Endodermal cell (in vitro differentiated cells): ENCODE data around the gene PDE8B. TPM values are rescaled to one million over a fixed set of nuclear protein-coding genes. Genes with fewer than 3 reads are reported as not detected.

Experiments used
- DNase-seq: peaks from one replicate; pipeline ENCODE4 v3.0.0-alpha.2; 2017
- H3K27ac ChIP-seq: 2 replicates; pipeline ENCODE4 v1.5.1; 2013; ENCODE audit warnings: mild to moderate bottlenecking, low read depth, low read length, moderate library complexity
- H3K27me3 ChIP-seq: 2 replicates; pipeline ENCODE4 v1.6.1; 2013; ENCODE audit warnings: mild to moderate bottlenecking, low read length, moderate library complexity; ENCODE audit not compliant: insufficient read depth, control insufficient read depth, poor library complexity, severe bottlenecking
- H3K36me3 ChIP-seq: 2 replicates; pipeline ENCODE4 v1.7.0; 2013; ENCODE audit warnings: mild to moderate bottlenecking, low read length, moderate library complexity; ENCODE audit not compliant: control insufficient read depth, insufficient read depth
- H3K4me1 ChIP-seq: one replicate; pipeline ENCODE4 v1.7.0; 2013; ENCODE audit warnings: low read length; ENCODE audit not compliant: control insufficient read depth, insufficient read depth
- H3K4me3 ChIP-seq: 2 replicates; pipeline ENCODE4 v1.5.1; 2013; ENCODE audit warnings: mild to moderate bottlenecking, low read length, moderate library complexity
- H3K9ac ChIP-seq: 2 replicates; pipeline ENCODE4 v1.6.1; 2013; ENCODE audit warnings: mild to moderate bottlenecking, low read length, moderate library complexity; ENCODE audit not compliant: poor library complexity, severe bottlenecking; ENCODE audit errors: extremely low read depth
- H3K9me3 ChIP-seq: 2 replicates; pipeline ENCODE4 v1.6.1; 2013; ENCODE audit warnings: mild to moderate bottlenecking, low read length, moderate library complexity; ENCODE audit not compliant: control insufficient read depth
- H3K27ac Mint-ChIP-seq: 2 replicates; pipeline ENCODE4 v1.8.0; 2020; ENCODE audit warnings: mixed read lengths
- H3K27me3 Mint-ChIP-seq: 2 replicates; pipeline ENCODE4 v1.8.0; 2021; ENCODE audit warnings: mild to moderate bottlenecking, mixed read lengths; ENCODE audit not compliant: insufficient read depth
- H3K36me3 Mint-ChIP-seq: 2 replicates; pipeline ENCODE4 v1.8.0; 2020; ENCODE audit warnings: low read depth, mixed read lengths
- H3K4me1 Mint-ChIP-seq: 2 replicates; pipeline ENCODE4 v1.8.0; 2020; ENCODE audit warnings: mixed read lengths
- H3K4me3 Mint-ChIP-seq: 2 replicates; pipeline ENCODE4 v1.8.0; 2020; ENCODE audit warnings: mild to moderate bottlenecking, moderate library complexity, mixed read lengths
- H3K9me3 Mint-ChIP-seq: 2 replicates; pipeline ENCODE4 v1.8.0; 2020; ENCODE audit warnings: mild to moderate bottlenecking, mixed read lengths
- CTCF ChIP-seq: fragments of 200-600 bp; sonication (generic); conservative IDR thresholded peaks from 2 replicates; pipeline ENCODE4 v1.5.0; 2021; ENCODE audit warnings: antibody characterized with exemption, mild to moderate bottlenecking
- WGBS, 2 experiments: methylation state at CpG; one replicate each; pipeline versions ENCODE4 v1.1.5 to v1.1.7; 2013; ENCODE audit warnings: missing lambda C conversion rate in 2 of 2, mixed read lengths in 1 of 2; ENCODE audit not compliant: insufficient coverage in 1 of 2, insufficient read length in 1 of 2; 5-methylcytosine and 5-hydroxymethylcytosine counted together
- total RNA-seq, 2 donors: library from RNA; stranded (reverse); fragmentation: NEBNext Ultra II Directional in 1 of 2; extraction: Animal tissue kit (Norgen Biotek cat#: 25700) in 1 of 2; gene quantifications; 2 replicates in 1 of 2; 3 replicates in 1 of 2; pipeline ENCODE4 v1.2.1, GENCODE V29; 2021

PDE8B gene
- total RNA-seq, 2 donors from 2014 or later, result 0.20 to 0.51 TPM

GRCh38 chr5:77423022-77423750 lies 212.7 kb downstream of the PDE8B start:
- H3K9ac ChIP-seq, result no peak overlapping the region
- TF ChIP-seq CTCF, result no peak
- H3K27ac ChIP-seq, result no peak overlapping the region
- Mint-ChIP-seq H3K4me1 (peaks cover 6% of the 10 kb centered on the region), H3K27me3 (no peaks in the 10 kb centered on the region), H3K27ac (no peak overlapping the region), H3K36me3 (peaks cover 7% of the 10 kb centered on the region), H3K9me3 (no peaks in the 10 kb centered on the region), H3K4me3 (no peak overlapping the region)
- peaks cover 8% of the 10 kb centered on the region for H3K36me3 ChIP-seq
- no peaks in the 10 kb centered on the region for H3K4me1 ChIP-seq
- no peak overlapping the region for H3K4me3 ChIP-seq
- WGBS, 2 experiments, result 90% methylated on average over 2 of the region's 2 CpGs; no CpG with 5 or more reads in 1 of the 2 experiments
- H3K27me3 ChIP-seq, result no peaks in the 10 kb centered on the region
- H3K9me3 ChIP-seq, result peaks cover 5% of the 10 kb centered on the region
- no peak for DNase-seq

GRCh38 chr5:77424921-77425320 lies 214.4 kb downstream of the PDE8B start:
- H3K9me3 Mint-ChIP-seq, result no peaks in the 10 kb centered on the region
- Histone ChIP-seq H3K4me3 (no peak overlapping the region), H3K9me3 (peaks cover 5% of the 10 kb centered on the region), H3K36me3 (peaks cover 12% of the 10 kb centered on the region), H3K4me1 (no peaks in the 10 kb centered on the region), H3K27me3 (no peaks in the 10 kb centered on the region), H3K9ac (no peak overlapping the region), H3K27ac (no peak overlapping the region)
- no peak overlapping the region for H3K4me3 Mint-ChIP-seq
- DNase-seq, result no peak
- H3K4me1 Mint-ChIP-seq, result peaks cover 6% of the 10 kb centered on the region
- no peak for TF ChIP-seq CTCF
- no peaks in the 10 kb centered on the region for H3K27me3 Mint-ChIP-seq
- peaks cover 7% of the 10 kb centered on the region for H3K36me3 Mint-ChIP-seq
- H3K27ac Mint-ChIP-seq, result no peak overlapping the region
- WGBS, 2 experiments, result 86 to 91% methylated on average over 1 to 2 of the region's 2 CpGs

GRCh38 chr5:77425420-77425819 lies 214.9 kb downstream of the PDE8B start:
- no peaks in the 10 kb centered on the region for H3K9me3 Mint-ChIP-seq
- H3K27ac Mint-ChIP-seq, result no peak overlapping the region
- peaks cover 9% of the 10 kb centered on the region for H3K36me3 Mint-ChIP-seq
- no peak for DNase-seq
- no peak overlapping the region for H3K4me3 Mint-ChIP-seq
- no peaks in the 10 kb centered on the region for H3K27me3 Mint-ChIP-seq
- WGBS, 2 experiments, result 89 to 93% methylated on average over 4 to 5 of the region's 5 CpGs
- H3K4me3 ChIP-seq, result no peak overlapping the region
- no peak overlapping the region for H3K27ac ChIP-seq
- H3K9me3 ChIP-seq, result peaks cover 5% of the 10 kb centered on the region
- TF ChIP-seq CTCF, result no peak
- H3K27me3 ChIP-seq, result no peaks in the 10 kb centered on the region
- no peak overlapping the region for H3K9ac ChIP-seq
- H3K4me1 Mint-ChIP-seq, result peaks cover 6% of the 10 kb centered on the region
- peaks cover 12% of the 10 kb centered on the region for H3K36me3 ChIP-seq
- H3K4me1 ChIP-seq, result no peaks in the 10 kb centered on the region
